Measurements from ENCODE around the gene RAI1. TPM values are rescaled to one million over a fixed set of nuclear protein-coding genes. Genes with fewer than 3 reads are reported as not detected.

The RAI1 gene
- total and polyA plus RNA-seq, 2 of the 8 experiments (the other 6 are each of a cell fraction or from before 2014, with no cell fraction given) = 0.39 to 1.2 TPM

GRCh38 chr17:17797119-17797809 lies 116.0 kb downstream of the RAI1 start:
- H3K9ac ChIP-seq (replicated peaks in 1 of 4; ENCODE audit: extremely low read depth in 1 of 4, low read depth in 3 of 4, low read length in 3 of 4) = no peak overlapping the region
- H4K8ac ChIP-seq (ENCODE audit: extremely low read depth, insufficient read depth, low read length) = no peak overlapping the region
- no peak overlapping the region for H2BK5ac ChIP-seq (ENCODE audit: low read depth, low read length)
- no peak overlapping the region for H3K4me3 ChIP-seq (ENCODE audit: extremely low read depth in 1 of 4, insufficient read depth in 2 of 4, low read depth in 3 of 4, low read length in 4 of 4)
- H3K4ac ChIP-seq (replicated peaks; ENCODE audit: insufficient read length, low read depth, low read length) = no peak overlapping the region
- peaks cover under 1 to 18% (median 8%) of the 10 kb centered on the region in 4 experiments for H3K4me1 ChIP-seq (replicated peaks in 1 of 4; ENCODE audit: control insufficient read depth in 3 of 4, insufficient read depth in 4 of 4, low read length in 3 of 4)
- H3K27me3 ChIP-seq (replicated peaks in 1 of 4; ENCODE audit: control insufficient read depth in 3 of 4, extremely low read depth in 1 of 4, insufficient read depth in 3 of 4, low read length in 3 of 4) = peaks cover 0 to 16% (median 7%) of the 10 kb centered on the region in 4 experiments; a peak in 4 of 7 replicates
- H2AK5ac ChIP-seq (ENCODE audit: low read depth, low read length) = no peak overlapping the region
- no peaks in the 10 kb centered on the region for H3K36me3 ChIP-seq (ENCODE audit: control insufficient read depth in 2 of 4, insufficient read depth in 4 of 4, low read length in 3 of 4)
- FAIRE-seq = no peak
- H3K79me2 ChIP-seq (ENCODE audit: control insufficient read depth in 1 of 2, insufficient read depth in 2 of 2, low read length in 2 of 2) = no peaks in the 10 kb centered on the region
- no peak overlapping the region for H3K14ac ChIP-seq (ENCODE audit: insufficient read length)
- ChIA-PET CTCF (ENCODE audit: partially characterized antibody) (interaction anchor here (0.9 to 2.6 kb wide), 4 partner anchors 12 to 58 kb away, joined by 3 to 10 read pairs (median 4); no protein-coding TSS in a partner anchor), POLR2A (ENCODE audit: partially characterized antibody) (interaction anchor here (1.3 to 1.4 kb wide), 2 partner anchors 12 to 39 kb away, joined by 4 to 5 read pairs; partner anchors contain the start of gene SREBF1)
- no peak overlapping the region for H4K91ac ChIP-seq (replicated peaks; ENCODE audit: insufficient read length, low read length)
- no peak overlapping the region for H2AFZ ChIP-seq (ENCODE audit: low read length)
- H3K56ac ChIP-seq (replicated peaks; ENCODE audit: insufficient read length, low read depth, low read length) = no peak overlapping the region
- no peak overlapping the region for H3K18ac ChIP-seq (ENCODE audit: extremely low read depth, low read length)
- DNase-seq (ENCODE audit: low read depth in 1 of 2, low spot score in 2 of 2) = no peak
- no peaks in the 10 kb centered on the region for H3K9me3 ChIP-seq (ENCODE audit: insufficient read depth in 2 of 2, low read depth in 1 of 2, low read length in 1 of 2)
- no peak overlapping the region for H2BK12ac ChIP-seq (ENCODE audit: low read depth, low read length)
- no peak overlapping the region for H2BK20ac ChIP-seq (ENCODE audit: low read length)
- H4K20me1 ChIP-seq (replicated peaks in 1 of 2; ENCODE audit: control insufficient read depth in 1 of 2, insufficient read depth in 2 of 2, low read length in 2 of 2) = peaks cover 0 to under 1% of the 10 kb centered on the region in 2 experiments
- no peak overlapping the region for H3K4me2 ChIP-seq (ENCODE audit: insufficient read depth in 1 of 2, low read depth in 2 of 2, low read length in 2 of 2)
- H3K23ac ChIP-seq (ENCODE audit: insufficient read length) = no peak overlapping the region
- 94% methylated on average over 29 of the region's 30 CpGs; no CpG with 5 or more reads in 1 of the 2 experiments for WGBS, 2 experiments (ENCODE audit: extremely low coverage in 1 of 2, insufficient coverage in 1 of 2, insufficient read length in 1 of 2, insufficient replicate concordance in 2 of 2, low coverage in 1 of 2, low lambda C conversion rate in 2 of 2, missing lambda C conversion rate in 1 of 2)
- no peaks in the 10 kb centered on the region for H3K79me1 ChIP-seq (ENCODE audit: low read depth, low read length)
- no peak overlapping the region for H2BK120ac ChIP-seq (replicated peaks; ENCODE audit: low read depth, low read length)
- H3K27ac ChIP-seq (ENCODE audit: low read depth, low read length) = no peak overlapping the region
- TF ChIP-seq KDM1A (IDR thresholded peaks at IDR 0.05; ENCODE audit: borderline replicate concordance, low read length) = 0 out of 2 replicates have a peak, but pooled peaks have one; percentile 24
- no peak for TF ChIP-seq NANOG (IDR thresholded peaks at IDR 0.05; ENCODE audit: insufficient read depth, low read depth, low read length, poor library complexity, severe bottlenecking)
- no peak for TF ChIP-seq CHD2 (IDR thresholded peaks at IDR 0.05; ENCODE audit: low read length)
- no peak for TF ChIP-seq CEBPB (IDR thresholded peaks at IDR 0.05; ENCODE audit: low read depth, low read length)
- no peak for TF ChIP-seq RBBP5 (IDR thresholded peaks at IDR 0.05; ENCODE audit: borderline replicate concordance, low read depth, low read length)
- no peak for TF ChIP-seq CHD1 (IDR thresholded peaks at IDR 0.05; ENCODE audit: low read depth, low read length)
- no peak overlapping the region for H2BK15ac ChIP-seq (ENCODE audit: low read length)
- H3K23me2 ChIP-seq (ENCODE audit: low read depth, low read length) = no peaks in the 10 kb centered on the region; the same call in 1 of the 2 replicates
- no peak overlapping the region for H4K5ac ChIP-seq (ENCODE audit: insufficient read length, low read depth, low read length)

Measured in H1 (cell line).